B cell (primary cell): ENCODE results near the gene GOLGA6L9. TPM values are rescaled to one million over a fixed set of nuclear protein-coding genes. Genes with fewer than 3 reads are reported as not detected.
"Not testable (repeated sequence)": the region's sequence is repeated elsewhere in the genome, so short reads cannot be mapped to it uniquely, and the experiment has no call there.

ENCODE experiments used
- ATAC-seq: fragments of 200-7000 bp; cut with Tn5 transposase; one replicate; pipeline ENCODE4 v1.10.0; 2021; ENCODE audit warnings: low read depth, mild to moderate bottlenecking, moderate number of reproducible peaks, moderate library complexity
- CTCF ChIA-PET: fragments of 350-600 bp; sonication (Branson Sonifier 250); formaldehyde crosslinking; loops from one replicate; lab custom pipeline; 2021; ENCODE audit warnings: antibody characterized with exemption, inconsistent platforms; lab: Charles Lee
- POLR2A ChIA-PET: fragments of 350-600 bp; sonication (Branson Sonifier 250); formaldehyde crosslinking; loops from one replicate; lab custom pipeline; 2021; ENCODE audit warnings: antibody characterized with exemption; lab: Charles Lee
- DNase-seq: peaks from one replicate; pipeline ENCODE4 v3.0.0; 2013
- H2AFZ ChIP-seq: 2 replicates; pipeline ENCODE4 v1.6.1; 2012; ENCODE audit warnings: mild to moderate bottlenecking, low read depth, low read length; ENCODE audit not compliant: insufficient read depth, poor library complexity, severe bottlenecking
- H3K27ac ChIP-seq, 2 donors: 1 replicate in 1 of 2; 2 replicates in 1 of 2; pipeline ENCODE4 v1.5.1; 2012 to 2013; ENCODE audit warnings: low read length in 2 of 2, mild to moderate bottlenecking in 2 of 2, moderate library complexity in 1 of 2
- H3K27me3 ChIP-seq, 4 experiments: fragments of 200-600 bp in 1 of 4; sonication (generic) in 1 of 4; replicated peaks in 1 of 4; 1 replicate in 2 of 4; 2 replicates in 2 of 4; pipeline versions ENCODE4 v1.6.1 to v1.7.0; 2013 to 2016; ENCODE audit warnings: low read length in 3 of 4, mild to moderate bottlenecking in 2 of 4, mixed read lengths in 1 of 4, moderate library complexity in 1 of 4; ENCODE audit not compliant: insufficient read depth in 4 of 4, control insufficient read depth in 3 of 4; ENCODE audit errors: control extremely low read depth in 1 of 4
- H3K36me3 ChIP-seq, 2 experiments: replicated peaks in 1 of 2; 1 replicate in 1 of 2; 2 replicates in 1 of 2; pipeline versions ENCODE4 v1.6.1 to v1.7.1; 2013; ENCODE audit warnings: low read length in 1 of 2; ENCODE audit not compliant: insufficient read depth in 2 of 2, control insufficient read depth in 1 of 2; ENCODE audit errors: control extremely low read depth in 1 of 2, extremely low read depth in 1 of 2
- H3K4me1 ChIP-seq, 2 donors: fragments of 200-600 bp in 1 of 2; sonication (generic) in 1 of 2; 1 replicate in 1 of 2; 2 replicates in 1 of 2; pipeline versions ENCODE4 v1.5.1 to v1.6.1; 2013 to 2017; ENCODE audit warnings: low read length in 2 of 2; ENCODE audit not compliant: control insufficient read depth in 2 of 2, insufficient read depth in 2 of 2
- H3K4me2 ChIP-seq: replicated peaks from 2 replicates; pipeline ENCODE3; 2012; ENCODE audit warnings: mild to moderate bottlenecking, low read depth, low read length; ENCODE audit not compliant: poor library complexity, severe bottlenecking
- H3K4me3 ChIP-seq, 5 experiments: fragments of 200-600 bp in 1 of 5; sonication (generic) in 1 of 5; 1 replicate in 3 of 5; 2 replicates in 2 of 5; pipeline versions ENCODE4 v1.5.1 to v1.7.0; 2011 to 2016; ENCODE audit warnings: low read length in 4 of 5, mild to moderate bottlenecking in 4 of 5, low read depth in 2 of 5, control low read depth in 1 of 5, moderate library complexity in 1 of 5; ENCODE audit not compliant: insufficient read depth in 1 of 5; ENCODE audit errors: control extremely low read depth in 1 of 5, extremely low read depth in 1 of 5
- H3K79me2 ChIP-seq: fragments of 200-600 bp; sonication (generic); one replicate; pipeline ENCODE4 v1.6.0; 2016; ENCODE audit warnings: low read length; ENCODE audit not compliant: control insufficient read depth, insufficient read depth
- H3K9ac ChIP-seq: fragments of 200-600 bp; sonication (generic); 2 replicates; pipeline ENCODE4 v1.6.1; 2017; ENCODE audit warnings: mild to moderate bottlenecking, low read length, moderate library complexity
- H3K9me3 ChIP-seq, 3 donors: one replicate each; pipeline versions ENCODE4 v1.6.1 to v1.7.1; 2013; ENCODE audit warnings: low read length in 2 of 3; ENCODE audit not compliant: control insufficient read depth in 2 of 3, insufficient read depth in 1 of 3; ENCODE audit errors: control extremely low read depth in 1 of 3
- H4K20me1 ChIP-seq: 2 replicates; pipeline ENCODE4 v1.6.0; 2012; ENCODE audit warnings: mild to moderate bottlenecking, low read length; ENCODE audit not compliant: insufficient read depth, control insufficient read depth, poor library complexity, severe bottlenecking
- H3K27ac Mint-ChIP-seq: one replicate; pipeline ENCODE4 v1.8.0; 2021; ENCODE audit warnings: mixed read lengths
- H3K27me3 Mint-ChIP-seq: one replicate; pipeline ENCODE4 v1.8.0; 2021; ENCODE audit warnings: mixed read lengths
- H3K4me1 Mint-ChIP-seq: one replicate; pipeline ENCODE4 v1.8.0; 2021; ENCODE audit warnings: mixed read lengths
- H3K4me3 Mint-ChIP-seq: one replicate; pipeline ENCODE4 v1.8.0; 2021; ENCODE audit warnings: mixed read lengths
- H3K9me3 Mint-ChIP-seq: one replicate; pipeline ENCODE4 v1.8.0; 2022; ENCODE audit warnings: mixed read lengths; ENCODE audit not compliant: insufficient read depth
- WGBS: methylation state at CpG from one replicate; pipeline ENCODE4 v1.1.5; 2013; ENCODE audit warnings: missing lambda C conversion rate; ENCODE audit not compliant: insufficient coverage; 5-methylcytosine and 5-hydroxymethylcytosine counted together
- intact Hi-C: fragments of 100-400 bp; cut with micrococcal nuclease; formaldehyde crosslinking; loops from one replicate; pipeline ENCODE4 v1.10.0; 2022
- polyA plus RNA-seq: library from polyadenylated mRNA; depleted of rRNA; stranded (reverse); fragments of >200 nt; gene quantifications from 2 replicates; pipeline ENCODE4 v1.2.3, GENCODE V29; 2012
- total RNA-seq, 2 donors: library from RNA; stranded (reverse); fragments of 120-200 nt in 1 of 2; gene quantifications; 1 replicate in 1 of 2; 2 replicates in 1 of 2; pipeline versions ENCODE4 v1.2.3 to v1.2.4, GENCODE V29; 2013 to 2022

Gene GOLGA6L9
- total and polyA plus RNA-seq, 2 donors (not counting 1 experiment from before 2014, with no cell fraction given) = 2.1 to 3.1 TPM

GRCh38 chr15:82411595-82411994 is 18.0 kb upstream of the GOLGA6L9 start:
- H3K4me3 Mint-ChIP-seq, intact Hi-C loops: not testable (repeated sequence)

GRCh38 chr15:82414525-82415191 is 15.0 kb upstream of the GOLGA6L9 start:
- not testable (repeated sequence) for H3K4me1 ChIP-seq

More at GRCh38 chr15:82411595-82411994, 18.0 kb upstream of the GOLGA6L9 start:
- H4K20me1 ChIP-seq, H3K27ac ChIP-seq, H3K79me2 ChIP-seq, H3K27me3 ChIP-seq, H3K9me3 Mint-ChIP-seq, H3K27me3 Mint-ChIP-seq, H2AFZ ChIP-seq, H3K9me3 ChIP-seq, DNase-seq, H3K27ac Mint-ChIP-seq, H3K36me3 ChIP-seq, H3K4me3 ChIP-seq, H3K4me1 Mint-ChIP-seq, ATAC-seq, CTCF ChIA-PET, POLR2A ChIA-PET, H3K4me2 ChIP-seq, H3K4me1 ChIP-seq, H3K9ac ChIP-seq: not testable (repeated sequence)
- WGBS = no CpG with 5 or more reads among the region's 1 CpG

GRCh38 chr15:82420516-82420915 is 9.1 kb upstream of the GOLGA6L9 start:
- CTCF ChIA-PET, intact Hi-C loops: not testable (repeated sequence)
- POLR2A ChIA-PET = interaction anchor here (0.6 kb wide), 1 partner anchor 20 kb away, joined by 4 read pairs; no protein-coding TSS in a partner anchor

More at GRCh38 chr15:82414525-82415191, 15.0 kb upstream of the GOLGA6L9 start:
- POLR2A ChIA-PET, DNase-seq, H3K9me3 ChIP-seq, intact Hi-C loops, H3K9me3 Mint-ChIP-seq, H3K27ac ChIP-seq, H3K79me2 ChIP-seq, H2AFZ ChIP-seq, H3K27me3 Mint-ChIP-seq, CTCF ChIA-PET, H3K36me3 ChIP-seq, H4K20me1 ChIP-seq, H3K27ac Mint-ChIP-seq, H3K9ac ChIP-seq, H3K4me2 ChIP-seq, H3K4me1 Mint-ChIP-seq, ATAC-seq, H3K4me3 ChIP-seq, H3K27me3 ChIP-seq, H3K4me3 Mint-ChIP-seq: not testable (repeated sequence)
- 84% methylated on average over 3 of the region's 6 CpGs for WGBS

DNA sequence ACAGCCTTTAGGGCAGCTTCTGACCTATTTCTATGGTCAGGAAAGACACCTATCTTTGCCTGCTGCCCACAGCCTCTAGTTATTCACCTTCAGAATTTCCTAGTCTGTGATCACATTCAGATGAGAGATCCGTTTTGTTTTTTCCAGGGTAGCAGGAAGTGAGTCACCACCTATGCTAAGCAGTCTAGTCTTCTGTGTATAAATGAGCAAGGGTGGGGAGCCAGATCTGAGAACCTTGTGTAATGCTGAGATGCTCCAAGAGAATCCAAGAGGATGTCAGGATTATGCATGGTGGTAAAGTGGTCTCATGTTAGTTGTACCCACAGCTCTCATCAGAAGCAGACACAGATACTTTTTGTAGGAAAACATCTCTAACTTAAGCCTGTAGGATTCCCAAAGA is 8.7 kb upstream of the GOLGA6L9 start:
- H3K4me1 Mint-ChIP-seq, CTCF ChIA-PET, intact Hi-C loops, H3K27ac Mint-ChIP-seq, H3K9ac ChIP-seq, H4K20me1 ChIP-seq, POLR2A ChIA-PET, H2AFZ ChIP-seq, H3K4me1 ChIP-seq, H3K36me3 ChIP-seq, H3K27me3 Mint-ChIP-seq, H3K9me3 Mint-ChIP-seq, H3K27me3 ChIP-seq, H3K9me3 ChIP-seq, H3K4me2 ChIP-seq, H3K4me3 ChIP-seq, H3K79me2 ChIP-seq, ATAC-seq, H3K27ac ChIP-seq, H3K4me3 Mint-ChIP-seq, DNase-seq: not testable (repeated sequence)
- WGBS = no CpG with 5 or more reads among the region's 1 CpG

More at GRCh38 chr15:82420516-82420915, 9.1 kb upstream of the GOLGA6L9 start:
- not testable (repeated sequence) for H3K4me3 Mint-ChIP-seq, H3K9ac ChIP-seq, H3K27ac ChIP-seq, ATAC-seq, H4K20me1 ChIP-seq, H3K9me3 ChIP-seq, H3K4me1 ChIP-seq, H3K27me3 ChIP-seq, H3K27ac Mint-ChIP-seq, DNase-seq, H2AFZ ChIP-seq, H3K27me3 Mint-ChIP-seq, H3K4me1 Mint-ChIP-seq, H3K79me2 ChIP-seq, H3K36me3 ChIP-seq, H3K9me3 Mint-ChIP-seq, H3K4me2 ChIP-seq, H3K4me3 ChIP-seq
- no CpG with 5 or more reads among the region's 2 CpGs for WGBS
